Measurements from ENCODE around the gene APPL1. TPM values are rescaled to one million over a fixed set of nuclear protein-coding genes. Genes with fewer than 3 reads are reported as not detected.

The APPL1 gene
- total RNA-seq, 4 donors from 2014 or later: 50.9 to 76.5 (median 57.4) TPM

GRCh38 chr3:57283334-57283733 is 55.8 kb downstream of the APPL1 start:
- H3K27ac ChIP-seq: peak overlapping the region in 3 of 4 donors; percentile 10 to 60 (median 11)
- ATAC-seq: no peak

DNA sequence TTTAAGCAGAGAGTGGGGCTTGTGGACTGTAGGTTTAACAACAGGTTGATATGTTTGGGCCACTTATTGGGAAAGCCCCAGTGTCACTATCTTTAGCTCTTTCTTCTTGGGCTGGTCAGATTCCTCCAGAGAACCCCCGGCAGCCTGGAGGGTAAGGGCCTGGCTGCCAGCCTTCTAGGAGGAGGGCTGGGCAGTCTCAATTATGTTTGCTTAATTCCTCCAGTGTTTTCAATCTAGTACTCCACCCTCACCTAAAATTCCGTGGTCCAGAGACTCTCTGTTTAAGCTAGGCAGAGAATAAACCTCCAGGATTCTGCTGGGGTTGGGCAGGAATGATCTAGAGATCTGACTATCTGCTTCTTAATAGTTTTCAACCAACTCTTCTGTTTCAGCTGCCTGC is 59.7 kb downstream of the APPL1 start:
- in situ Hi-C loops (cut with MboI; ENCODE audit: low sequenced_read_pairs in 4 of 4) (no loop called here), intact Hi-C loops (cut with DNase I; ENCODE audit: low total_unique reads) (no loop called here)
- H3K4me1 ChIP-seq: peaks cover 13 to 18% of the 10 kb centered on the region in 2 donors
- H3K27ac ChIP-seq: peak overlapping the region in 2 of 4 donors; percentile 13 to 27
- H3K27me3 ChIP-seq: no peaks in the 10 kb centered on the region
- TF ChIP-seq POLR2A (IDR thresholded peaks at IDR 0.05): no peak
- TF ChIP-seq, protein P1, sequence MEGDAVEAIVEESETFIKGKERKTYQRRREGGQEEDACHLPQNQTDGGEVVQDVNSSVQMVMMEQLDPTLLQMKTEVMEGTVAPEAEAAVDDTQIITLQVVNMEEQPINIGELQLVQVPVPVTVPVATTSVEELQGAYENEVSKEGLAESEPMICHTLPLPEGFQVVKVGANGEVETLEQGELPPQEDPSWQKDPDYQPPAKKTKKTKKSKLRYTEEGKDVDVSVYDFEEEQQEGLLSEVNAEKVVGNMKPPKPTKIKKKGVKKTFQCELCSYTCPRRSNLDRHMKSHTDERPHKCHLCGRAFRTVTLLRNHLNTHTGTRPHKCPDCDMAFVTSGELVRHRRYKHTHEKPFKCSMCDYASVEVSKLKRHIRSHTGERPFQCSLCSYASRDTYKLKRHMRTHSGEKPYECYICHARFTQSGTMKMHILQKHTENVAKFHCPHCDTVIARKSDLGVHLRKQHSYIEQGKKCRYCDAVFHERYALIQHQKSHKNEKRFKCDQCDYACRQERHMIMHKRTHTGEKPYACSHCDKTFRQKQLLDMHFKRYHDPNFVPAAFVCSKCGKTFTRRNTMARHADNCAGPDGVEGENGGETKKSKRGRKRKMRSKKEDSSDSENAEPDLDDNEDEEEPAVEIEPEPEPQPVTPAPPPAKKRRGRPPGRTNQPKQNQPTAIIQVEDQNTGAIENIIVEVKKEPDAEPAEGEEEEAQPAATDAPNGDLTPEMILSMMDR (IDR thresholded peaks at IDR 0.05 in 4 of 5, conservative IDR thresholded peaks at IDR 0.05 in 1 of 5): no peak
- ATAC-seq: no peak
- no peak overlapping the region for H3K4me3 ChIP-seq
- H3K9me3 ChIP-seq: no peaks in the 10 kb centered on the region
- peaks cover 0 to 20% of the 10 kb centered on the region in 2 donors for H3K36me3 ChIP-seq
- DNase-seq: no peak

More at GRCh38 chr3:57283334-57283733, 55.8 kb downstream of the APPL1 start:
- Histone ChIP-seq H3K27me3 (no peaks in the 10 kb centered on the region), H3K9me3 (no peaks in the 10 kb centered on the region), H3K4me1 (no peaks in the 10 kb centered on the region), H3K36me3 (peaks cover 0 to 35% of the 10 kb centered on the region in 2 donors), H3K4me3 (no peak overlapping the region)
- in situ Hi-C loops (cut with MboI; ENCODE audit: low sequenced_read_pairs in 4 of 4) (no loop called here), intact Hi-C loops (cut with DNase I; ENCODE audit: low total_unique reads) (no loop called here)
- TF ChIP-seq, protein P1 (IDR thresholded peaks at IDR 0.05 in 4 of 5, conservative IDR thresholded peaks at IDR 0.05 in 1 of 5): no peak
- no peak for TF ChIP-seq POLR2A (IDR thresholded peaks at IDR 0.05)
- no peak for DNase-seq

- intact Hi-C loops (cut with DNase I; ENCODE audit: low total_unique reads): no loop called here
- no peak for TF ChIP-seq POLR2A (IDR thresholded peaks at IDR 0.05)
- TF ChIP-seq, protein P1 (IDR thresholded peaks at IDR 0.05 in 4 of 5, conservative IDR thresholded peaks at IDR 0.05 in 1 of 5): no peak
- ATAC-seq: no peak
- Histone ChIP-seq H3K9me3 (no peaks in the 10 kb centered on the region), H3K36me3 (peaks cover 0 to 20% of the 10 kb centered on the region in 2 donors), H3K27me3 (no peaks in the 10 kb centered on the region), H3K27ac (peak overlapping the region in 1 of 4 donors; percentile 30), H3K4me3 (no peak overlapping the region), H3K4me1 (peaks cover 13 to 23% of the 10 kb centered on the region in 2 donors)
- in situ Hi-C loops (cut with MboI; ENCODE audit: low sequenced_read_pairs in 4 of 4): no loop called here
- no peak for DNase-seq
These were observed 60.9 kb downstream of the APPL1 start for GRCh38 chr3:57288403-57288802.

DNA sequence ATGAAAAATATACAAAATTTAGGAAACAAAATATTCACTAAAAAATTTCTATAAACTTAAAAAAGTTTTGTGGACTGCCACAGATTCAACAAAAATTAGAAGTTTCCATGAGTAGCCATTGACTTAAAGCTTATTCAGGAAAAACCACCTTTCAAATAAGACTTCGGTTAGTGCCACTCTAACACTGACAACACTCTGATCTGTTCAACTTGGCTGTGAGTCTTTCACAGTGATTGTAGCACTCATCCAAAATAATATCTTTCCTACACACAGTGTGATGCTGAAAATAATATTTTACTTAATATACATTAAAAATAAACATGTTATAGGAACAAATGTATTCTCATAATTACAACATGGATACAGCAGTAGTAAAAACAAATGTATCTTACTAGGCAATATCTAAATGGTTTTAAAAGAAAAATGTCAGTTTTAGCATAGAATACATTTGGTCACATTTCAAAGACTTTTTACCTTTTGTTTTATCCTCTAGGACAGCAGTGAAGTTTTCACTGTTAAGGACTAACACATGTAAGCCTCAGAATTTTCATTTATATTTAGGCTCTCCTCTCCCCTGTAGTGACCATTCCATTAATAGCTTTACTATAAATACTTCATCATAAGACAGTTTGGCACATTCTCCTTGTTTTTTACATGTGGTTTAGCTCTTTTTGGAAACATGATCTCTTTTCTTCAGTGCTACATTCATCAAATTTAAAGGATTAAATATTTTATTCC is 64.8 kb downstream of the APPL1 start, which contains the start of gene ASB14:
Gene ASB14 (minus strand): TSS at position 527 of the 738 bp plus-strand sequence. CDS start 652 bp downstream, outside the sequence.
- H3K4me1 ChIP-seq: peaks cover 13 to 23% of the 10 kb centered on the region in 2 donors
- no peaks in the 10 kb centered on the region for H3K9me3 ChIP-seq
- peak; percentile 75 to 84 for ATAC-seq
- in situ Hi-C loops (cut with MboI; ENCODE audit: low sequenced_read_pairs in 4 of 4) (no loop called here), intact Hi-C loops (cut with DNase I; ENCODE audit: low total_unique reads) (loop anchor here (5.0 kb wide), 2 partner anchors 35 to 65 kb away; partner anchors contain the start of gene APPL1)
- DNase-seq: no peak
- H3K27me3 ChIP-seq: no peaks in the 10 kb centered on the region
- H3K36me3 ChIP-seq: peaks cover 0 to 10% of the 10 kb centered on the region in 2 donors
- peak within 1 kb of the TSS; percentile 63 to 82 (median 69) for H3K27ac ChIP-seq
- TF ChIP-seq, protein P1 (IDR thresholded peaks at IDR 0.05 in 4 of 5, conservative IDR thresholded peaks at IDR 0.05 in 1 of 5): no peak
- TF ChIP-seq POLR2A (IDR thresholded peaks at IDR 0.05): no peak
- peak within 1 kb of the TSS; percentile 19 to 40 (median 22) for H3K4me3 ChIP-seq

All from gastrocnemius medialis (tissue), 4 donors.